HL-60 (cell line): Measurements from ENCODE around the gene PTDSS2.

Experiments used
- DNase-seq, 2 experiments: peaks; one replicate each; pipeline ENCODE4 v3.0.0-alpha.2; 2010 to 2020; ENCODE audit warnings: low read depth in 1 of 2, low spot score in 1 of 2
- H3K27ac ChIP-seq: fragments of 250-450 bp; sonication (Bioruptor Pico); replicated peaks from 2 replicates; pipeline ENCODE4 v1.5.1; 2020; ENCODE audit warnings: mild to moderate bottlenecking, moderate library complexity
- H3K27me3 ChIP-seq: fragments of 250-450 bp; sonication (Bioruptor Pico); 2 replicates; pipeline ENCODE4 v1.5.1; 2021; ENCODE audit warnings: mild to moderate bottlenecking, moderate library complexity; ENCODE audit not compliant: insufficient read depth, poor library complexity, severe bottlenecking
- H3K4me3 ChIP-seq: replicated peaks from 2 replicates; pipeline ENCODE4 v1.5.1; 2011; ENCODE audit warnings: mild to moderate bottlenecking, control low read depth, low read length; ENCODE audit not compliant: insufficient read depth
- CTCF ChIP-seq: IDR thresholded peaks from one replicate; pipeline ENCODE4 v1.5.1; 2011; ENCODE audit warnings: low read length, control low read depth, inconsistent platforms; ENCODE audit not compliant: insufficient read depth
- GABPA ChIP-seq: IDR thresholded peaks from 2 replicates; pipeline ENCODE4 v1.6.1; 2012; ENCODE audit warnings: low read depth
- POLR2AphosphoS5 ChIP-seq: IDR thresholded peaks from 2 replicates; pipeline ENCODE4 v1.6.1; 2012; ENCODE audit warnings: low read depth
- REST ChIP-seq: IDR thresholded peaks from 2 replicates; pipeline ENCODE4 v1.6.1; 2012; ENCODE audit warnings: low read depth; ENCODE audit not compliant: insufficient replicate concordance
- SPI1 ChIP-seq: IDR thresholded peaks from 2 replicates; pipeline ENCODE4 v1.6.1; 2012; ENCODE audit warnings: low read depth, mild to moderate bottlenecking, borderline replicate concordance

Gene PTDSS2

DNA sequence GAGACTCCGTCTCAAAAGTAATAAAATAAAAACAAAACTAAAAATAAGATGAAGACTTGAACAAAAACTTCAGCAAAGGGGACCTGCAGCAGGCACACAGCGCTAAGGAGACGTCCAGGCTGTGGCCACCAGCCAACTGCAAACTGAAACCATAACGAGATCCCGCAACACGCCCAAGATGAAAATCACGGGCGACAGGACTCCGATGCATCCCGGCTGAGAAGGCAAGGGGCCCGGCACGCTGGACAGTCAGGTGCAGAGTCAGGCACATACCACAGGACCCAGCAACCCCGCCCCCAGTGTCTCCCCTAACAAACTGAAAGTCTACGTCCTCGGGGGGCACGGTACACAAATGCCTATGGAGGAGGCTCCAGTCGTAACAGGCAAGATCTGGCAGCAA, 76.1 kb downstream of the PTDSS2 start:
- Histone ChIP-seq H3K27me3 (no peaks in the 10 kb centered on the region), H3K27ac (no peak overlapping the region), H3K4me3 (no peak overlapping the region)
- no peak for DNase-seq
- TF ChIP-seq POLR2AphosphoS5 (no peak), GABPA (no peak), REST (no peak), CTCF (no peak), SPI1 (no peak)

GRCh38 chr11:528166-528814, 78.2 kb downstream of the PTDSS2 start:
- Histone ChIP-seq H3K4me3 (no peak overlapping the region), H3K27ac (no peak overlapping the region), H3K27me3 (no peaks in the 10 kb centered on the region)
- no peak for DNase-seq
- no peak for TF ChIP-seq REST
- TF ChIP-seq POLR2AphosphoS5, result no peak
- no peak for TF ChIP-seq SPI1
- TF ChIP-seq CTCF, result no peak
- TF ChIP-seq GABPA, result no peak

DNA sequence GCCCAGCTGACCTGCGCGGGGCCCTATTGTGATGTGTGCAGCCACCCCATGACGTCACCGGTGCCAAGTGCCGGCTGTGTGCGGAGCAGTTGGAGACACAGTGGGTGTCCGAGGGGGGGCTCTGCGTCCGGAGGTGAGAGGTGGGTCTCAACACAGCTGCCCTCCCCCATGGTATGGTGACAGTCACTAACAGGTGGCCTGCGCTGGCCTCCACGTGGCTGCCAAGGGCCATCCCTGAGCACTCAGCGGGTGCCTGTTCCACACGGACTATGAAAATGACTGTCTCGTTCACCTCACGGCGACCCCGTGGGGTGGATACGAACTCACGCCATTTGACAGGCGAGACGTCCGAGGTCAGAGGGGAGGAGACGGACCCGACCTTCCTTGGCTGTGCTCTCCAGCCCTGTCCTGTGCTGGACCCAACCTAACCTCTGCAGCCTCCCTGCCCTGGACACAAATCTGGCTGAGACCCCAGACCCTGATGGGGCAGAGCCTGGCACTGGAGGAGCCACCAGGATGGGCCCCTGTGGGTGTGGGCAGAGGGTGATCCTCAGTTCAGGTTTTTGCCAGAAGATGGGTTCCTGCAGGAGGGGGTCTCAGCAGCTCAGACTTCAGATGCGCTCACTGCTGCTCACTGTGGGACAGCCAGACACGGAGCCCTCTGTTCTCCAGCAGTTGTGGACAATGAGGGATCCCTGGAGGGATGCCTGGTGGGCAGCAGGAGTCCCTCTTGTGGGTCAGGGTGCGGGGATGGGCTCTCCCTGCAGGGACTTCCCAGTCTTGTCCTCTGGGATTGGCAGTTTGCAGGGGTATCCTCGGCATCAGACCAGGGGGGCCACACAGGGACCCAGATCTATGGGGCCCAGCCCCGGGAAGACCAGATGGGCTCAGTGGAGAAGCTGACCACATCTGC, 79.0 kb downstream of the PTDSS2 start:
- DNase-seq, result no peak
- no peak for TF ChIP-seq CTCF
- Histone ChIP-seq H3K27me3 (no peaks in the 10 kb centered on the region), H3K27ac (no peak overlapping the region), H3K4me3 (no peak overlapping the region)
